Fibroblast of lung (primary cell): ENCODE measurements around the gene MYO1A. TPM values are rescaled to one million over a fixed set of nuclear protein-coding genes. Genes with fewer than 3 reads are reported as not detected.

Experiments used
- DNase-seq, 2 donors: peaks; one replicate each; pipeline versions ENCODE4 v3.0.0 to v3.0.0-alpha.2; 2010; ENCODE audit warnings: low read depth in 2 of 2
- H2AFZ ChIP-seq: 2 replicates; pipeline ENCODE4 v1.5.1; 2012; ENCODE audit warnings: low read length, control low read depth, inconsistent platforms
- H3K27ac ChIP-seq: 2 replicates; pipeline ENCODE4 v1.5.1; 2011; ENCODE audit warnings: low read length, control low read depth; ENCODE audit not compliant: insufficient read depth
- H3K27me3 ChIP-seq: 2 replicates; pipeline ENCODE4 v1.5.1; 2011; ENCODE audit warnings: mild to moderate bottlenecking, low read length; ENCODE audit not compliant: control insufficient read depth, insufficient read depth
- H3K36me3 ChIP-seq: 2 replicates; pipeline ENCODE4 v1.5.1; 2011; ENCODE audit warnings: low read length; ENCODE audit not compliant: control insufficient read depth, insufficient read depth
- H3K4me1 ChIP-seq: 2 replicates; pipeline ENCODE4 v1.5.1; 2011; ENCODE audit warnings: low read length; ENCODE audit not compliant: control insufficient read depth, insufficient read depth; ENCODE audit errors: extremely low read depth
- H3K4me2 ChIP-seq: 2 replicates; pipeline ENCODE4 v1.5.1; 2011; ENCODE audit warnings: low read length, control low read depth; ENCODE audit not compliant: insufficient read depth; ENCODE audit errors: extremely low read depth
- H3K4me3 ChIP-seq, 4 experiments: fragments of 200-600 bp in 1 of 4; sonication (generic) in 1 of 4; replicated peaks in 1 of 4; 2 replicates each; pipeline ENCODE4 v1.5.1; 2011 to 2016; ENCODE audit warnings: low read length in 4 of 4, low read depth in 3 of 4, mild to moderate bottlenecking in 3 of 4, control low read depth in 2 of 4, inconsistent platforms in 1 of 4, mixed read lengths in 1 of 4; ENCODE audit not compliant: insufficient read depth in 1 of 4; ENCODE audit errors: control extremely low read depth in 1 of 4
- H3K79me2 ChIP-seq: 2 replicates; pipeline ENCODE4 v1.5.1; 2012; ENCODE audit warnings: mild to moderate bottlenecking, low read length, inconsistent platforms; ENCODE audit not compliant: control insufficient read depth, insufficient read depth
- H3K9ac ChIP-seq: 2 replicates; pipeline ENCODE4 v1.5.1; 2011; ENCODE audit warnings: mild to moderate bottlenecking, low read length, control low read depth; ENCODE audit not compliant: insufficient read depth
- H3K9me3 ChIP-seq: 2 replicates; pipeline ENCODE4 v1.5.1; 2012; ENCODE audit warnings: low read depth, low read length; ENCODE audit not compliant: control insufficient read depth, insufficient read depth
- H4K20me1 ChIP-seq: 2 replicates; pipeline ENCODE4 v1.5.1; 2011; ENCODE audit warnings: low read length; ENCODE audit not compliant: control insufficient read depth, insufficient read depth; ENCODE audit errors: extremely low read depth
- EZH2 ChIP-seq: IDR thresholded peaks from 2 replicates; pipeline ENCODE4 v1.5.1; 2012; ENCODE audit warnings: low read length, control low read depth, mild to moderate bottlenecking; ENCODE audit errors: missing control alignments
- polyA plus RNA-seq, 2 donors: library from polyadenylated mRNA; depleted of rRNA in 1 of 2; stranded (reverse) in 1 of 2; unstranded in 1 of 2; fragments of >200 nt; gene quantifications; 2 replicates each; pipeline ENCODE4 v1.2.1, GENCODE V29; 2011 to 2012; ENCODE audit warnings: missing spikeins in 1 of 2
- total RNA-seq: library from RNA; depleted of rRNA; stranded (reverse); fragments of >200 nt; gene quantifications from 2 replicates; pipeline ENCODE4 v1.2.1, GENCODE V29; 2014
- TF ChIP-seq, protein P1 (sequence below), 2 donors: IDR thresholded peaks in 1 of 2; conservative IDR thresholded peaks in 1 of 2; 1 replicate in 1 of 2; 2 replicates in 1 of 2; pipeline ENCODE4 v1.5.1; 2011 to 2012; ENCODE audit warnings: low read length in 2 of 2, control low read depth in 1 of 2, inconsistent platforms in 1 of 2, low read depth in 1 of 2, mild to moderate bottlenecking in 1 of 2

Gene MYO1A
- total and polyA plus RNA-seq, 2 donors (not counting 1 experiment from before 2014, with no cell fraction given), result 0.01 to 0.17 TPM

DNA sequence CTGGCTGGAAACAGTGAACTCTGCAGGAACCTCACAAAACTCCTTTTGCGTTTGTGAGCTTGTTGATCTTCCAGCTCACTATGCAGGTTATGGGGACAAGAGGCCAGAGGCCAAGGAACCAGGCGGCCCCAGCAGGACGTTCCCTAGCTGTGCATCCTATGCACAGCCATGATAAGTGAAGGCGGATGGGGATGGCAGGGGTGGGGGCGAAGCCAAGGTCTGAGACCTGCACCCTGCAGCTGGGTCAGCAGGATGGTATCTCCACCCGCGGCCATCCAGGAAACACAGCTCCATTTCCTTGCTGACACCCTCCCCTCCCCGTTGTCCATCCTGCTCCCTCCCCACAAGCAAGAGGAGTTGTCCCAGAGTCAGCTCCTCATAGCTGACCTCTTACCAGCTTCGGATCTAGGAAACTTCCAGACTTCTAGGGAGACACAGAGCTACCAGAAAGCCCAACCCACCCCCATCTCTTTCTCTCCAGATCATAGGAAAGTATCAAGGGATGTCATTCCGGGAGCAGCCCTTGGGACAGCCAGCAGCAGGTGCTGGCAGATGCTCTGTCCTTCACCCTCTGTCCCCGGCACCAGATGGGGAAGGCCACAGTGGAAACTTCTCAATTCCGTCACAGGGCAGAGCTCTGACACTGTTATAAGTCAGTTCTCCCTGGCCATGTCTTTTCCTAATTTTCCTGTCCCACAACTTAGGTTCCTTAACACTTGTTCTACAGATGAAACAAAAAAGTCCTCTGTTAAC is 53.0 kb downstream of the MYO1A start:
- Histone ChIP-seq H4K20me1 (no peaks in the 10 kb centered on the region), H3K27me3 (no peaks in the 10 kb centered on the region), H3K36me3 (no peaks in the 10 kb centered on the region), H3K4me3 (no peak overlapping the region), H3K9me3 (no peaks in the 10 kb centered on the region), H3K4me1 (peaks cover 4% of the 10 kb centered on the region), H2AFZ (no peak overlapping the region), H3K9ac (no peak overlapping the region), H3K4me2 (no peak overlapping the region), H3K27ac (no peak overlapping the region), H3K79me2 (no peaks in the 10 kb centered on the region)
- TF ChIP-seq EZH2, result no peak
- TF ChIP-seq, protein P1, sequence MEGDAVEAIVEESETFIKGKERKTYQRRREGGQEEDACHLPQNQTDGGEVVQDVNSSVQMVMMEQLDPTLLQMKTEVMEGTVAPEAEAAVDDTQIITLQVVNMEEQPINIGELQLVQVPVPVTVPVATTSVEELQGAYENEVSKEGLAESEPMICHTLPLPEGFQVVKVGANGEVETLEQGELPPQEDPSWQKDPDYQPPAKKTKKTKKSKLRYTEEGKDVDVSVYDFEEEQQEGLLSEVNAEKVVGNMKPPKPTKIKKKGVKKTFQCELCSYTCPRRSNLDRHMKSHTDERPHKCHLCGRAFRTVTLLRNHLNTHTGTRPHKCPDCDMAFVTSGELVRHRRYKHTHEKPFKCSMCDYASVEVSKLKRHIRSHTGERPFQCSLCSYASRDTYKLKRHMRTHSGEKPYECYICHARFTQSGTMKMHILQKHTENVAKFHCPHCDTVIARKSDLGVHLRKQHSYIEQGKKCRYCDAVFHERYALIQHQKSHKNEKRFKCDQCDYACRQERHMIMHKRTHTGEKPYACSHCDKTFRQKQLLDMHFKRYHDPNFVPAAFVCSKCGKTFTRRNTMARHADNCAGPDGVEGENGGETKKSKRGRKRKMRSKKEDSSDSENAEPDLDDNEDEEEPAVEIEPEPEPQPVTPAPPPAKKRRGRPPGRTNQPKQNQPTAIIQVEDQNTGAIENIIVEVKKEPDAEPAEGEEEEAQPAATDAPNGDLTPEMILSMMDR (conservative IDR thresholded peaks at IDR 0.05 in 1 of 2, IDR thresholded peaks at IDR 0.05 in 1 of 2; ENCODE audit: low read depth in 1 of 2, low read length in 2 of 2), result no peak
- DNase-seq, result no peak

DNA sequence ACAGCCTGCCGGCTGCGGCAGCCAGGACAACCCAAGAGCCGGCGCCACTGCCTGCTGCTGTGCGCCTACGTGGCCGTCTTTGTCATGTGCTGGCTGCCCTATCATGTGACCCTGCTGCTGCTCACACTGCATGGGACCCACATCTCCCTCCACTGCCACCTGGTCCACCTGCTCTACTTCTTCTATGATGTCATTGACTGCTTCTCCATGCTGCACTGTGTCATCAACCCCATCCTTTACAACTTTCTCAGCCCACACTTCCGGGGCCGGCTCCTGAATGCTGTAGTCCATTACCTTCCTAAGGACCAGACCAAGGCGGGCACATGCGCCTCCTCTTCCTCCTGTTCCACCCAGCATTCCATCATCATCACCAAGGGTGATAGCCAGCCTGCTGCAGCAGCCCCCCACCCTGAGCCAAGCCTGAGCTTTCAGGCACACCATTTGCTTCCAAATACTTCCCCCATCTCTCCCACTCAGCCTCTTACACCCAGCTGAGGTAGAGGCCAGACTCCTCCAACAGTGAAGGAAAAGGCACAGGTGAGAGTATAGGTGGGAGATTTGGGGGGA is 53.9 kb downstream of the MYO1A start:
- Histone ChIP-seq H4K20me1 (no peaks in the 10 kb centered on the region), H3K36me3 (no peaks in the 10 kb centered on the region), H3K9ac (no peak overlapping the region), H3K4me1 (no peaks in the 10 kb centered on the region), H2AFZ (no peak overlapping the region), H3K4me3 (no peak overlapping the region), H3K4me2 (no peak overlapping the region), H3K27me3 (no peaks in the 10 kb centered on the region), H3K27ac (no peak overlapping the region), H3K79me2 (no peaks in the 10 kb centered on the region), H3K9me3 (no peaks in the 10 kb centered on the region)
- TF ChIP-seq EZH2, result no peak
- TF ChIP-seq, protein P1 (conservative IDR thresholded peaks at IDR 0.05 in 1 of 2, IDR thresholded peaks at IDR 0.05 in 1 of 2; ENCODE audit: low read depth in 1 of 2, low read length in 2 of 2), result no peak
- DNase-seq, result no peak

DNA sequence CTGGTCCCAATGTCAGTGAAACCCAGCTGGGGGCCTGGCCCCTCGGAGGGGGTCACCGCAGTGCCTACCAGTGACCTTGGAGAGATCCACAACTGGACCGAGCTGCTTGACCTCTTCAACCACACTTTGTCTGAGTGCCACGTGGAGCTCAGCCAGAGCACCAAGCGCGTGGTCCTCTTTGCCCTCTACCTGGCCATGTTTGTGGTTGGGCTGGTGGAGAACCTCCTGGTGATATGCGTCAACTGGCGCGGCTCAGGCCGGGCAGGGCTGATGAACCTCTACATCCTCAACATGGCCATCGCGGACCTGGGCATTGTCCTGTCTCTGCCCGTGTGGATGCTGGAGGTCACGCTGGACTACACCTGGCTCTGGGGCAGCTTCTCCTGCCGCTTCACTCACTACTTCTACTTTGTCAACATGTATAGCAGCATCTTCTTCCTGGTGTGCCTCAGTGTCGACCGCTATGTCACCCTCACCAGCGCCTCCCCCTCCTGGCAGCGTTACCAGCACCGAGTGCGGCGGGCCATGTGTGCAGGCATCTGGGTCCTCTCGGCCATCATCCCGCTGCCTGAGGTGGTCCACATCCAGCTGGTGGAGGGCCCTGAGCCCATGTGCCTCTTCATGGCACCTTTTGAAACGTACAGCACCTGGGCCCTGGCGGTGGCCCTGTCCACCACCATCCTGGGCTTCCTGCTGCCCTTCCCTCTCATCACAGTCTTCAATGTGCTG is 54.6 kb downstream of the MYO1A start:
- H3K4me1 ChIP-seq, result no peaks in the 10 kb centered on the region
- H3K27ac ChIP-seq, result no peak overlapping the region
- no peak for DNase-seq
- H3K79me2 ChIP-seq, result no peaks in the 10 kb centered on the region
- no peak overlapping the region for H2AFZ ChIP-seq
- H3K27me3 ChIP-seq, result no peaks in the 10 kb centered on the region
- H3K36me3 ChIP-seq, result no peaks in the 10 kb centered on the region
- H3K9me3 ChIP-seq, result no peaks in the 10 kb centered on the region
- H3K4me2 ChIP-seq, result no peak overlapping the region
- no peak overlapping the region for H3K4me3 ChIP-seq
- H3K9ac ChIP-seq, result no peak overlapping the region
- TF ChIP-seq EZH2, result no peak
- TF ChIP-seq, protein P1 (conservative IDR thresholded peaks at IDR 0.05 in 1 of 2, IDR thresholded peaks at IDR 0.05 in 1 of 2; ENCODE audit: low read depth in 1 of 2, low read length in 2 of 2), result no peak
- H4K20me1 ChIP-seq, result no peaks in the 10 kb centered on the region
